Upper lobe of right lung (tissue), 1 donor: ENCODE measurements around the gene NUMBL. TPM values are rescaled to one million over a fixed set of nuclear protein-coding genes. Genes with fewer than 3 reads are reported as not detected.

Experiments
- ATAC-seq: fragments of 200-7000 bp; cut with Tn5 transposase; one replicate; pipeline ENCODE4 v1.9.1; 2020; ENCODE audit warnings: mild to moderate bottlenecking, moderate library complexity
- DNase-seq: peaks from one replicate; pipeline ENCODE4 v3.0.0-alpha.2; 2020
- H3K27ac ChIP-seq: fragments of 200-600 bp; one replicate; pipeline ENCODE4 v1.8.0; 2022
- H3K27me3 ChIP-seq: fragments of 200-600 bp; one replicate; pipeline ENCODE4 v1.8.0; 2022; ENCODE audit warnings: mild to moderate bottlenecking
- H3K36me3 ChIP-seq: fragments of 200-600 bp; one replicate; pipeline ENCODE4 v1.8.0; 2022
- H3K4me1 ChIP-seq: fragments of 200-600 bp; one replicate; pipeline ENCODE4 v1.8.0; 2022
- H3K4me3 ChIP-seq: fragments of 200-600 bp; one replicate; pipeline ENCODE4 v1.8.0; 2022; ENCODE audit warnings: mild to moderate bottlenecking
- H3K9me3 ChIP-seq: fragments of 200-600 bp; one replicate; pipeline ENCODE4 v1.8.0; 2022
- intact Hi-C: fragments of 100-400 bp; cut with DNase I; formaldehyde crosslinking; loops from one replicate; pipeline ENCODE4 v1.11.0; 2022
- total RNA-seq: library from RNA; stranded (reverse); fragmentation: NEBNext Ultra II Directional; extraction: Animal tissue kit (Norgen Biotek cat#: 25700); gene quantifications from one replicate; pipeline ENCODE4 v1.2.1, GENCODE V29; 2021
- TF ChIP-seq, protein P1 (sequence below): fragments of 200-600 bp; IDR thresholded peaks from one replicate; pipeline ENCODE4 v1.8.0; 2022; ENCODE audit warnings: antibody characterized with exemption
- donor health status: DM: no; HTN: yes; CAD: no; lungs with severe emphysema.

NUMBL gene
- total RNA-seq, 1 donor from 2014 or later: 19.5 TPM

DNA sequence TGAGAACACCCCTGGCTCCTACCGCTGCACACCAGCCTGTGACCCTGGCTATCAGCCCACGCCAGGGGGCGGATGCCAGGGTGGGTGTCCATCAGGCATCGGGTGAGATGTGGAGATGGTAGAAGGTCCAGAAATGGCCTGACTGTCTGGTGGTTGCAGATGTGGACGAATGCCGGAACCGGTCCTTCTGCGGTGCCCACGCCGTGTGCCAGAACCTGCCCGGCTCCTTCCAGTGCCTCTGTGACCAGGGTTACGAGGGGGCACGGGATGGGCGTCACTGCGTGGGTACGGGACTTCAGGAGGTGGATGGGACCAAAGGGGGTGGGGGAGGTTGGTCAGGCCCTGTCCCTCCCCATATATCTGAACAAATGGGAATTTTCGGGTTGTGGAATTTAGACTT lies 73.5 kb downstream of the NUMBL start:
- Histone ChIP-seq H3K27me3 (no peaks in the 10 kb centered on the region), H3K36me3 (peaks cover 26% of the 10 kb centered on the region), H3K4me3 (no peak overlapping the region), H3K4me1 (peaks cover 10% of the 10 kb centered on the region), H3K27ac (no peak overlapping the region), H3K9me3 (no peaks in the 10 kb centered on the region)
- intact Hi-C loops: no loop called here
- no peak for DNase-seq
- TF ChIP-seq, protein P1, sequence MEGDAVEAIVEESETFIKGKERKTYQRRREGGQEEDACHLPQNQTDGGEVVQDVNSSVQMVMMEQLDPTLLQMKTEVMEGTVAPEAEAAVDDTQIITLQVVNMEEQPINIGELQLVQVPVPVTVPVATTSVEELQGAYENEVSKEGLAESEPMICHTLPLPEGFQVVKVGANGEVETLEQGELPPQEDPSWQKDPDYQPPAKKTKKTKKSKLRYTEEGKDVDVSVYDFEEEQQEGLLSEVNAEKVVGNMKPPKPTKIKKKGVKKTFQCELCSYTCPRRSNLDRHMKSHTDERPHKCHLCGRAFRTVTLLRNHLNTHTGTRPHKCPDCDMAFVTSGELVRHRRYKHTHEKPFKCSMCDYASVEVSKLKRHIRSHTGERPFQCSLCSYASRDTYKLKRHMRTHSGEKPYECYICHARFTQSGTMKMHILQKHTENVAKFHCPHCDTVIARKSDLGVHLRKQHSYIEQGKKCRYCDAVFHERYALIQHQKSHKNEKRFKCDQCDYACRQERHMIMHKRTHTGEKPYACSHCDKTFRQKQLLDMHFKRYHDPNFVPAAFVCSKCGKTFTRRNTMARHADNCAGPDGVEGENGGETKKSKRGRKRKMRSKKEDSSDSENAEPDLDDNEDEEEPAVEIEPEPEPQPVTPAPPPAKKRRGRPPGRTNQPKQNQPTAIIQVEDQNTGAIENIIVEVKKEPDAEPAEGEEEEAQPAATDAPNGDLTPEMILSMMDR: no peak
- ATAC-seq: no peak

DNA sequence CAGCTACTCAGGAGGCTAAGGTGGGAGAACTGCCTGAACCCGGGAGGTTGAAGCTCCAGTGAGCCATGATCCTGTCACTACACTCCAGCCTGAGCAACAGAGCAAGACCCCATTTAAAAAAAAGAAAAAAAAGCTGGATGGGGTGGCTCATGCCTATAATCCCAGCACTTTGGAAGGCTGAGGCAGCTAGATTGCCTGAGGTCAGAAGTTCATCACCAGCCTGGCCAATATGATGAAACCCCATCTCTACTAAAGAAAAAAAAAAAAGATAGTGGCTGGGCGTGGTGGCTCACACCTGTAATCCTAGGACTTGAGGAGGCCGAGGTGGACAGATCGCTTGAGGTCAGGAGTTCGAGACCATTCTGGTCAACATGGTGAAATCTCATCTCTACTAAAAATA lies 74.3 kb downstream of the NUMBL start:
- Histone ChIP-seq H3K4me3 (no peak overlapping the region), H3K4me1 (peaks cover 11% of the 10 kb centered on the region), H3K9me3 (no peaks in the 10 kb centered on the region), H3K36me3 (peaks cover 22% of the 10 kb centered on the region), H3K27ac (no peak overlapping the region), H3K27me3 (no peaks in the 10 kb centered on the region)
- TF ChIP-seq, protein P1: no peak
- DNase-seq: no peak
- intact Hi-C loops: no loop called here
- ATAC-seq: no peak

Other genes with a start within 250 kb of the NUMBL start
- gene SERTAD3, start 246.3 kb downstream of the NUMBL start, total RNA-seq: 32.6 TPM
- 132 TPM for gene BLVRB, start 224.9 kb downstream of the NUMBL start, total RNA-seq
- 1.5 TPM for gene SPTBN4, start 223.7 kb downstream of the NUMBL start, total RNA-seq
- 68.1 TPM for gene SHKBP1, start 113.8 kb downstream of the NUMBL start, total RNA-seq
- 430 TPM for gene LTBP4, start 89.3 kb downstream of the NUMBL start, total RNA-seq
- 43.6 TPM for gene COQ8B, start 26.2 kb upstream of the NUMBL start, total RNA-seq
- gene ITPKC, start 26.5 kb upstream of the NUMBL start, total RNA-seq: 51.6 TPM
- gene ACTMAP, start 59.8 kb upstream of the NUMBL start, total RNA-seq: 18.5 TPM
- 51.7 TPM for gene SNRPA, start 60.6 kb upstream of the NUMBL start, total RNA-seq
- gene MIA, start 84.9 kb upstream of the NUMBL start, total RNA-seq: not detected
- gene RAB4B, start 87.6 kb upstream of the NUMBL start, total RNA-seq: 45.4 TPM
- 173 TPM for gene EGLN2, start 108.5 kb upstream of the NUMBL start, total RNA-seq
- not detected for gene CYP2A6, start 159.8 kb upstream of the NUMBL start, total RNA-seq
- 1.7 TPM for gene CYP2A7, start 191.6 kb upstream of the NUMBL start, total RNA-seq